H9 (cell line): ENCODE measurements around the gene PUM1. TPM values are rescaled to one million over a fixed set of nuclear protein-coding genes. Genes with fewer than 3 reads are reported as not detected.

ENCODE experiments used
- DNase-seq: peaks from one replicate; pipeline ENCODE4 v3.0.0-alpha.2; 2017
- H2AFZ ChIP-seq: one replicate; pipeline ENCODE4 v1.6.1; 2013; ENCODE audit warnings: mild to moderate bottlenecking, low read length, control low read depth, moderate library complexity
- H2AK5ac ChIP-seq: 2 replicates; pipeline ENCODE4 v1.6.1; 2013; ENCODE audit warnings: low read length, control low read depth, mixed read lengths; ENCODE audit not compliant: insufficient read length
- H2BK120ac ChIP-seq: one replicate; pipeline ENCODE4 v1.6.1; 2013; ENCODE audit warnings: low read depth, mild to moderate bottlenecking, low read length, control low read depth, inconsistent platforms; ENCODE audit not compliant: poor library complexity, severe bottlenecking
- H2BK12ac ChIP-seq: 2 replicates; pipeline ENCODE4 v1.6.1; 2013; ENCODE audit warnings: low read length, control low read depth, mixed read lengths, low read depth; ENCODE audit not compliant: insufficient read length
- H2BK15ac ChIP-seq: 2 replicates; pipeline ENCODE4 v1.6.1; 2013; ENCODE audit warnings: low read depth, low read length, control low read depth
- H2BK20ac ChIP-seq: one replicate; pipeline ENCODE4 v1.6.1; 2013; ENCODE audit warnings: low read depth, mild to moderate bottlenecking, low read length, control low read depth, inconsistent platforms; ENCODE audit not compliant: poor library complexity, severe bottlenecking
- H2BK5ac ChIP-seq: 2 replicates; pipeline ENCODE4 v1.6.1; 2013; ENCODE audit warnings: low read length, control low read depth, mixed read lengths; ENCODE audit not compliant: insufficient read length
- H3K14ac ChIP-seq: 2 replicates; pipeline ENCODE4 v1.6.1; 2013; ENCODE audit warnings: low read length, control low read depth; ENCODE audit not compliant: insufficient read depth
- H3K18ac ChIP-seq: 2 replicates; pipeline ENCODE4 v1.6.1; 2013; ENCODE audit warnings: low read depth, mild to moderate bottlenecking, mixed read lengths, low read length, control low read depth; ENCODE audit not compliant: insufficient read length
- H3K23ac ChIP-seq: 2 replicates; pipeline ENCODE4 v1.6.1; 2013; ENCODE audit warnings: low read length, control low read depth, mixed read lengths, low read depth; ENCODE audit not compliant: insufficient read length
- H3K23me2 ChIP-seq: 2 replicates; pipeline ENCODE4 v1.6.1; 2013; ENCODE audit warnings: low read depth, mild to moderate bottlenecking, mixed read lengths, low read length, control low read depth; ENCODE audit not compliant: insufficient read length, poor library complexity, severe bottlenecking
- H3K27ac ChIP-seq: 2 replicates; pipeline ENCODE4 v1.5.1; 2013; ENCODE audit warnings: low read length, control low read depth, mixed read lengths, low read depth; ENCODE audit not compliant: insufficient read length
- H3K27me3 ChIP-seq: 2 replicates; pipeline ENCODE4 v1.6.1; 2013; ENCODE audit warnings: low read length, control low read depth, inconsistent platforms; ENCODE audit not compliant: insufficient read depth
- H3K4ac ChIP-seq: 2 replicates; pipeline ENCODE4 v1.6.1; 2013; ENCODE audit warnings: low read depth, mild to moderate bottlenecking, control low read depth, inconsistent platforms, low read length, moderate library complexity
- H3K4me1 ChIP-seq: 2 replicates; pipeline ENCODE4 v1.6.1; 2013; ENCODE audit warnings: low read length, control low read depth, inconsistent platforms; ENCODE audit not compliant: insufficient read depth
- H3K4me2 ChIP-seq: 2 replicates; pipeline ENCODE4 v1.6.1; 2013; ENCODE audit warnings: low read length, control low read depth, mixed read lengths; ENCODE audit not compliant: insufficient read length, insufficient read depth
- H3K56ac ChIP-seq: 2 replicates; pipeline ENCODE4 v1.6.1; 2013; ENCODE audit warnings: low read depth, mild to moderate bottlenecking, mixed read lengths, low read length, control low read depth; ENCODE audit not compliant: insufficient read length
- H3K79me1 ChIP-seq: 2 replicates; pipeline ENCODE4 v1.6.1; 2013; ENCODE audit warnings: low read depth, mild to moderate bottlenecking, moderate library complexity, low read length, control low read depth, inconsistent platforms; ENCODE audit not compliant: insufficient read depth, poor library complexity, severe bottlenecking
- H3K79me2 ChIP-seq: 2 replicates; pipeline ENCODE4 v1.6.1; 2013; ENCODE audit warnings: low read length, control low read depth, inconsistent platforms; ENCODE audit not compliant: insufficient read depth
- H3K9ac ChIP-seq: 2 replicates; pipeline ENCODE4 v1.6.1; 2013; ENCODE audit warnings: low read length, control low read depth, mixed read lengths; ENCODE audit not compliant: insufficient read length; ENCODE audit errors: extremely low read depth
- H3K9me3 ChIP-seq: one replicate; pipeline ENCODE4 v1.6.1; 2013; ENCODE audit warnings: low read depth, low read length, inconsistent platforms; ENCODE audit not compliant: control insufficient read depth
- H3T11ph ChIP-seq: one replicate; pipeline ENCODE4 v1.6.1; 2013; ENCODE audit warnings: mild to moderate bottlenecking, low read length, control low read depth, inconsistent platforms
- H4K20me1 ChIP-seq: one replicate; pipeline ENCODE4 v1.6.1; 2013; ENCODE audit not compliant: control insufficient read depth, insufficient read length, insufficient read depth
- H4K5ac ChIP-seq: 2 replicates; pipeline ENCODE4 v1.6.1; 2013; ENCODE audit warnings: low read depth, mild to moderate bottlenecking, mixed read lengths, low read length, control low read depth; ENCODE audit not compliant: insufficient read length
- H4K8ac ChIP-seq: replicated peaks from 2 replicates; pipeline ENCODE4 v1.6.1; 2013; ENCODE audit warnings: low read length, control low read depth, mixed read lengths, low read depth; ENCODE audit not compliant: insufficient read length
- H4K91ac ChIP-seq: 2 replicates; pipeline ENCODE4 v1.6.1; 2013; ENCODE audit warnings: low read depth, mild to moderate bottlenecking, moderate library complexity, mixed read lengths, low read length, control low read depth; ENCODE audit not compliant: insufficient read length
- H3K27ac Mint-ChIP-seq, 3 experiments: 2 replicates in 2 of 3; 3 replicates in 1 of 3; pipeline ENCODE4 v1.8.0; 2020 to 2021; ENCODE audit warnings: mixed read lengths in 3 of 3, mild to moderate bottlenecking in 1 of 3, moderate library complexity in 1 of 3
- H3K27me3 Mint-ChIP-seq: 2 replicates; pipeline ENCODE4 v1.8.0; 2021; ENCODE audit warnings: low read depth, mild to moderate bottlenecking, moderate library complexity, mixed read lengths
- H3K36me3 Mint-ChIP-seq, 3 experiments: 2 replicates in 2 of 3; 3 replicates in 1 of 3; pipeline ENCODE4 v1.8.0; 2020 to 2021; ENCODE audit warnings: low read depth in 3 of 3, mixed read lengths in 3 of 3; ENCODE audit not compliant: insufficient read depth in 1 of 3
- H3K4me1 Mint-ChIP-seq, 2 experiments: 2 replicates each; pipeline ENCODE4 v1.8.0; 2020; ENCODE audit warnings: mixed read lengths in 2 of 2
- H3K4me3 Mint-ChIP-seq, 2 experiments: 2 replicates in 1 of 2; 3 replicates in 1 of 2; pipeline ENCODE4 v1.8.0; 2020 to 2021; ENCODE audit warnings: mild to moderate bottlenecking in 2 of 2, mixed read lengths in 2 of 2, moderate library complexity in 1 of 2
- H3K9me3 Mint-ChIP-seq, 2 experiments: 2 replicates in 1 of 2; 3 replicates in 1 of 2; pipeline ENCODE4 v1.8.0; 2020; ENCODE audit warnings: mild to moderate bottlenecking in 2 of 2, mixed read lengths in 2 of 2, moderate library complexity in 1 of 2
- CTCF ChIP-seq: fragments of 200-600 bp; sonication (generic); conservative IDR thresholded peaks from 3 replicates; pipeline ENCODE4 v1.8.0; 2021; ENCODE audit warnings: antibody characterized with exemption, mild to moderate bottlenecking
- WGBS: extraction: QIAGEN DNeasy Blood & Tissue Kit; methylation state at CpG from one replicate; pipeline ENCODE4 v1.1.7; 2013; ENCODE audit warnings: missing lambda C conversion rate, low lambda C conversion rate, mixed read lengths; ENCODE audit not compliant: insufficient read length; ENCODE audit errors: extremely low coverage; 5-methylcytosine and 5-hydroxymethylcytosine counted together
- total RNA-seq: library from RNA; stranded (reverse); gene quantifications from 2 replicates; pipeline ENCODE4 v1.2.1, GENCODE V29; 2021

The PUM1 gene
- total RNA-seq, 1 experiment from 2014 or later, result 164 TPM

DNA sequence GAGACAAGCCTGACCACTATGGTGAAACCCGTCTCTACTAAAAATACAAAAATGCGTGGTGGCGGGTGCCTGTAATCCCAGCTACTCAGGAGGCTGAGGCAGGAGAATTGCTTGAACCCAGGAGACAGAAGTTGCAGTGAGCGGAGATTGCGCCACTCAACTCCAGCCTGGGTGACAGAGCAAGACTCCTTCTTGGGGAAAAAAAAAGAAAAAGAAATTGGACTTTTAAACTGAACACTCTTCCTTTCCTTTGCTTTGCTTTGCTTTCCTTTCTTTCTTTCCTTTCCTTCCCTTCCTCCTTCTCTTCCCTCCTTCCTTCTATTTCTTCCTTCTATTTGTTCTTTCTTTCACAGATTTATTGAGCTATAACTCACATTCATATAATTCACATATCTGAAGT is 43.3 kb upstream of the PUM1 start:
- Mint-ChIP-seq H3K4me1 (peaks cover 15 to 18% of the 10 kb centered on the region in 2 experiments), H3K27me3 (no peaks in the 10 kb centered on the region), H3K36me3 (no peaks in the 10 kb centered on the region), H3K27ac (no peak overlapping the region), H3K4me3 (no peak overlapping the region), H3K9me3 (no peaks in the 10 kb centered on the region)
- Histone ChIP-seq H2AK5ac (no peak overlapping the region), H3K9me3 (no peaks in the 10 kb centered on the region), H2BK20ac (no peak overlapping the region), H2BK120ac (no peak overlapping the region), H3K18ac (no peak overlapping the region), H3K56ac (no peak overlapping the region), H2BK15ac (no peak overlapping the region), H3K27ac (no peak overlapping the region), H3T11ph (no peak overlapping the region), H3K4ac (no peak overlapping the region), H3K4me1 (no peaks in the 10 kb centered on the region), H3K27me3 (no peaks in the 10 kb centered on the region), H3K23ac (no peak overlapping the region), H2AFZ (no peak overlapping the region), H3K4me2 (no peak overlapping the region), H4K91ac (no peak overlapping the region), H3K79me2 (no peaks in the 10 kb centered on the region), H3K23me2 (no peaks in the 10 kb centered on the region), H3K79me1 (no peaks in the 10 kb centered on the region), H3K14ac (no peak overlapping the region), H3K9ac (no peak overlapping the region), H2BK5ac (no peak overlapping the region), H4K8ac (no peak overlapping the region), H2BK12ac (no peak overlapping the region), H4K5ac (no peak overlapping the region), H4K20me1 (no peaks in the 10 kb centered on the region)
- DNase-seq, result no peak
- TF ChIP-seq CTCF, result no peak
- WGBS, result no CpG with 5 or more reads among the region's 5 CpGs
